ENCODE data around the gene GALNT17. TPM values are rescaled to one million over a fixed set of nuclear protein-coding genes. Genes with fewer than 3 reads are reported as not detected.

GALNT17 gene
- total RNA-seq, 2 experiments from 2014 or later, result not detected

DNA sequence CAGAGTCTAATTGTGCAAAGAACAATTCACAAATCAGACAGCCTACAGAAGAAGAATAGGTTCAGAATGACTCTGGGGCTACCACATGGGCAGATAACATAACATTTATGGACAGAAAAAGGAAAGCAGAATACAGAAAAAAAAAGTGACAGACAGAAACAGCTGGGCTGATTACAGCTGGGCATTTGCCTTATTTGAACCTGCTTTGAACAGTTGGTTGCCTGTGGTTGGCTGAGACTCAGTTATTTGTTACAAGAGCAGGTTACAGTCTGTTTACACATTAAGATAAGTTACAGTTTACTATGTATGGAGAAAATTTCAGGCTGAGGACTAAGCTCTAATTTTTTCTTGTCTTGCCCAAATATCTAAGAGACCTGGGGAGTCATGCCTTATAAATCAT is 327.2 kb downstream of the GALNT17 start:
- H3K4me1 ChIP-seq (ENCODE audit: insufficient read depth, low read length), result no peaks in the 10 kb centered on the region
- H3K36me3 ChIP-seq (ENCODE audit: insufficient read depth, low read length), result no peaks in the 10 kb centered on the region
- no peak overlapping the region for H3K4me3 ChIP-seq (ENCODE audit: low read length)
- no peaks in the 10 kb centered on the region for H3K9me3 Mint-ChIP-seq
- H3K9me3 ChIP-seq (ENCODE audit: control insufficient read depth in 1 of 2, insufficient read depth in 1 of 2, low read length in 2 of 2), result peaks cover 0 to 27% of the 10 kb centered on the region in 2 experiments
- no peaks in the 10 kb centered on the region for H3K27me3 Mint-ChIP-seq
- H3K4me1 Mint-ChIP-seq (ENCODE audit: low read depth), result no peaks in the 10 kb centered on the region
- no peak overlapping the region for H3K4me3 Mint-ChIP-seq
- ATAC-seq (ENCODE audit: poor library complexity) (no peak), DNase-seq (no peak)
- intact Hi-C loops (cut with DNase I, micrococcal nuclease), result no loop called here
- ChIA-PET POLR2A (no interaction called here), CTCF (no interaction called here)
- no peak overlapping the region for H3K27ac Mint-ChIP-seq
- H3K27me3 ChIP-seq (ENCODE audit: control insufficient read depth in 1 of 2, insufficient read depth in 2 of 2, low read length in 2 of 2), result peaks cover 0 to 3% of the 10 kb centered on the region in 2 experiments
- TF ChIP-seq CTCF (IDR thresholded peaks at IDR 0.05), result no peak
- H3K36me3 Mint-ChIP-seq (ENCODE audit: low read depth), result no peaks in the 10 kb centered on the region
- H3K27ac ChIP-seq (ENCODE audit: low read depth in 1 of 2, low read length in 2 of 2), result no peak overlapping the region

- H3K9me3 Mint-ChIP-seq, result peaks cover 2% of the 10 kb centered on the region
- Histone ChIP-seq H3K4me1 (ENCODE audit: insufficient read depth, low read length) (no peaks in the 10 kb centered on the region), H3K36me3 (ENCODE audit: insufficient read depth, low read length) (no peaks in the 10 kb centered on the region), H3K9me3 (ENCODE audit: control insufficient read depth in 1 of 2, insufficient read depth in 1 of 2, low read length in 2 of 2) (peaks cover 0 to 19% of the 10 kb centered on the region in 2 experiments), H3K27me3 (ENCODE audit: control insufficient read depth in 1 of 2, insufficient read depth in 2 of 2, low read length in 2 of 2) (peaks cover 0 to 3% of the 10 kb centered on the region in 2 experiments), H3K27ac (ENCODE audit: low read depth in 1 of 2, low read length in 2 of 2) (no peak overlapping the region), H3K4me3 (ENCODE audit: low read length) (no peak overlapping the region)
- TF ChIP-seq CTCF (IDR thresholded peaks at IDR 0.05), result no peak
- H3K4me3 Mint-ChIP-seq, result no peak overlapping the region
- DNase-seq (no peak), ATAC-seq (ENCODE audit: poor library complexity) (no peak)
- H3K27me3 Mint-ChIP-seq, result no peaks in the 10 kb centered on the region
- ChIA-PET CTCF (no interaction called here), POLR2A (no interaction called here)
- H3K4me1 Mint-ChIP-seq (ENCODE audit: low read depth), result no peaks in the 10 kb centered on the region
- H3K27ac Mint-ChIP-seq, result no peak overlapping the region
- H3K36me3 Mint-ChIP-seq (ENCODE audit: low read depth), result no peaks in the 10 kb centered on the region
- intact Hi-C loops (cut with DNase I, micrococcal nuclease), result no loop called here
Observed at GRCh38 chr7:71461572-71461971, 329.6 kb downstream of the GALNT17 start.

DNA sequence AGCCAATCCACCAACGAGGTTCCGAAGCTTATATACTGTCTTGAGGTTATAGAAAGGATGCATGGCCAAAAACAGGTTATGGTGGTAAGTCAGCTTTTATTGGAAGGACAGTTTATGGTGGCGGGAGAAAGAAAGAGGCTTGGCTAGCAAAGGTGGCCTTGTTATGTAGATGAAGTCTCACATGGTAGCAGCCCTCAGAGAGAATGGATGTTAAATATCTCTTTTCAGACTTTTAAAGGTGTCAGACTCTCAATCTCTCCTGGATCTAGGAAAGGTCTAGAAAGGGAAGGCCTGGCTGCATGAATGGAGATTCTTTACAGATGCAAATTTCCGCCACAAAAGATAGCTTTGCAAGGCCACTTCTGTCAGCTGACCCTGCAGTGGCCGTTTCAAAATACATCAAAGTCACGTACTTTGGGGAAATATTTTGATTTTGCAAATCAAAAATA is 333.8 kb downstream of the GALNT17 start:
- Histone ChIP-seq H3K27me3 (ENCODE audit: control insufficient read depth in 1 of 2, insufficient read depth in 2 of 2, low read length in 2 of 2) (no peaks in the 10 kb centered on the region), H3K36me3 (ENCODE audit: insufficient read depth, low read length) (no peaks in the 10 kb centered on the region), H3K4me3 (ENCODE audit: low read length) (no peak overlapping the region), H3K9me3 (ENCODE audit: control insufficient read depth in 1 of 2, insufficient read depth in 1 of 2, low read length in 2 of 2) (peaks cover 0 to 15% of the 10 kb centered on the region in 2 experiments), H3K27ac (ENCODE audit: low read depth in 1 of 2, low read length in 2 of 2) (no peak overlapping the region), H3K4me1 (ENCODE audit: insufficient read depth, low read length) (no peaks in the 10 kb centered on the region)
- intact Hi-C loops (cut with DNase I, micrococcal nuclease), result no loop called here
- no peak for TF ChIP-seq CTCF (IDR thresholded peaks at IDR 0.05)
- H3K36me3 Mint-ChIP-seq (ENCODE audit: low read depth), result no peaks in the 10 kb centered on the region
- H3K4me1 Mint-ChIP-seq (ENCODE audit: low read depth), result no peaks in the 10 kb centered on the region
- H3K27me3 Mint-ChIP-seq, result no peaks in the 10 kb centered on the region
- ChIA-PET POLR2A (no interaction called here), CTCF (no interaction called here)
- peaks cover 8% of the 10 kb centered on the region for H3K9me3 Mint-ChIP-seq
- no peak overlapping the region for H3K4me3 Mint-ChIP-seq
- no peak for ATAC-seq (ENCODE audit: poor library complexity)
- DNase-seq, result no peak
- no peak overlapping the region for H3K27ac Mint-ChIP-seq
